ENCODE data around the gene DBF4.
"Not testable (repeated sequence)": the region's sequence is repeated elsewhere in the genome, so short reads cannot be mapped to it uniquely, and the experiment has no call there.

Gene DBF4
- 40.4 to 92.1 (median 59.5) reads per million in 9 experiments for total RNA-seq

DNA sequence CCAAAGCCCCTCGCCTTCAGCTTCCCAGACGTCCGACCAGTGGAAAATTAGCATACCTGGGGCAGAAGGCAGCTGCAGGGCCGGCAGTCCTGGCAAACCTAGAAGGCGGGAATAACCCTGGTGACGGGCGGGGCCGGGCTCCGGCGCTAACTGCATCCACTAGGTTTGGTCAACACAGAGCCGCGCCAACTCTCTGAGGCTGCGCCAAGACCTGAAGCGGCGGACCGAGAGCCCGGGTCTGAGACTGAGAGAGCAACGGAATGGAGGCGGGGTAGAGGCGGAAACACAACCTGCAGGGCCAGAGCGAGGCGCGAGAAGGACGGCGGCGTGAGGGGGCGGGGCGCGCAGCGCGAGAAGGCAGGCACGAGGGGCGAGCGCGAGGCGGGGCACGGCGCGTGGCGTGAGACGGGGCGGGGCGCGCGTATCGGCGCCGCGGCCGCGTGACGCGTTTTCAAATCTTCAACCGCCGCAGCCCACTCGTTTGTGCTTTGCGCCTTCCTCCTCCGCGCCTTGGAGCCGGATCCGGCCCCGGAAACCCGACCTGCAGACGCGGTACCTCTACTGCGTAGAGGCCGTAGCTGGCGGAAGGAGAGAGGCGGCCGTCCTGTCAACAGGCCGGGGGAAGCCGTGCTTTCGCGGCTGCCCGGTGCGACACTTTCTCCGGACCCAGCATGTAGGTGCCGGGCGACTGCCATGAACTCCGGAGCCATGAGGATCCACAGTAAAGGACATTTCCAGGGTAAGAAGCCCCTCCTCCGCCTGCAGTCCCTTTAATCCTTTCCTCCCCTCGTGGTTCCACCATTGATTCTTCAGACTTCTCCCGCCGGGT lies at the start of gene DBF4, which contains the start of gene SLC25A40:
DBF4 (plus strand) TSS at position 454 of the 829 bp plus-strand sequence; CDS start at position 694, 240 bp downstream.
SLC25A40 (minus strand) TSS at position 321 of the 829 bp plus-strand sequence. CDS start 17,633 bp downstream, outside the sequence.
- peaks cover 16% of the 10 kb centered on the region for H3K36me3 Mint-ChIP-seq (ENCODE audit: insufficient read depth)
- ATAC-seq (replicated peaks) (peak; percentile 86), DNase-seq (peak; percentile 96 to 97 (median 96))
- H3K4me3 Mint-ChIP-seq, result peak within 1 kb of the TSS; percentile 98 to 99
- no peaks in the 10 kb centered on the region for H3K9me3 Mint-ChIP-seq
- peaks cover 24 to 36% of the 10 kb centered on the region in 2 donors for H3K4me1 Mint-ChIP-seq (ENCODE audit: low read depth in 2 of 2)
- H3K27ac Mint-ChIP-seq, result peak within 1 kb of the TSS; percentile 99
- no peaks in the 10 kb centered on the region for H3K27me3 Mint-ChIP-seq

GRCh38 chr7:87828383-87828782 lies 47.9 kb upstream of the DBF4 start:
- H3K27me3 Mint-ChIP-seq; H3K4me3 Mint-ChIP-seq; H3K27ac Mint-ChIP-seq; H3K9me3 Mint-ChIP-seq; ATAC-seq (replicated peaks); H3K4me1 Mint-ChIP-seq (ENCODE audit: low read depth in 2 of 2); DNase-seq; H3K36me3 Mint-ChIP-seq (ENCODE audit: insufficient read depth): not testable (repeated sequence)

DNA sequence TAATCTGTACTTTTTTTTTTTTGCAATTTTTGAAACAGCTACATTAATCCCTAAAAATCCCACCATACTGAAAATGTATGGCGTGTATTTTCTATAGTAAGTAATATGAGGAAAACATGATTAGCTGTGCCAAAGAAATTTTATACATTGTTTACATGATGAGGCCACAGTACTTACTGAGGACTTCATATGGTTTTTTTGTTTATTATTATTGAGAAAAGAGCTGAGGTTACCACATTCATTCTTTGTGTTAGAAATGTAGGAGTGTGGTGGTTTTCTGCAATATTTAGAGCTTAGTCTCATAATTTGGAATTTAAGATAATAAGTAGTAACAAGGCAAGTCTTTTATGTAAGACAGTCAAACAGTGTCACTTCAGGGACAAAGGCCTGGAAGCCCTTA lies 45.2 kb upstream of the DBF4 start:
- H3K36me3 Mint-ChIP-seq (ENCODE audit: insufficient read depth), result peaks cover 3% of the 10 kb centered on the region
- no peak overlapping the region for H3K4me3 Mint-ChIP-seq
- no peaks in the 10 kb centered on the region for H3K27me3 Mint-ChIP-seq
- no peak overlapping the region for H3K27ac Mint-ChIP-seq
- H3K4me1 Mint-ChIP-seq (ENCODE audit: low read depth in 2 of 2), result no peaks in the 10 kb centered on the region
- ATAC-seq (replicated peaks), result no peak
- no peak for DNase-seq
- no peaks in the 10 kb centered on the region for H3K9me3 Mint-ChIP-seq

- ATAC-seq (replicated peaks) (no peak), DNase-seq (no peak)
- Mint-ChIP-seq H3K36me3 (ENCODE audit: insufficient read depth) (peaks cover 6% of the 10 kb centered on the region), H3K4me3 (no peak overlapping the region), H3K9me3 (no peaks in the 10 kb centered on the region), H3K27ac (no peak overlapping the region), H3K27me3 (no peaks in the 10 kb centered on the region), H3K4me1 (ENCODE audit: low read depth in 2 of 2) (no peaks in the 10 kb centered on the region)
These were observed 43.2 kb upstream of the DBF4 start for GRCh38 chr7:87833130-87833529.

DNA sequence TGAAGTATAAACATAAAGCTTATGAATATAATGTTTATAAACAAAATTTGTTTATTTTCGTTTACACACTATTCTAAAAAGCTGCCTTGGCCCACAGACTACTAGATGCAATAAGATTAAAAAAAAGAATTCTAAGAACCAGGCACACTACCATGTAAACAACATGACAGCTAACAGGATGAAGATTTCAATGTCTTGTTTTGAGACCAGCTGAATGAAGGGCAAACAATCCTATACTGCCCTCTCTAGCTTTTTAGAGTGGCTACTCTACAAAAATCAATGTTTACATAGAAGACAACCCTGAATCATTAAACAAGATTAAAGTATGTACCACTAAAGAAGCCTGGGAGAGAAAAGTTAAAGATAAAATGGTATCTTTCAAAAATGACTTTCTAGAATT lies 38.7 kb upstream of the DBF4 start:
- Mint-ChIP-seq H3K36me3 (ENCODE audit: insufficient read depth) (peaks cover 6% of the 10 kb centered on the region), H3K27ac (no peak overlapping the region), H3K4me1 (ENCODE audit: low read depth in 2 of 2) (no peaks in the 10 kb centered on the region), H3K27me3 (no peaks in the 10 kb centered on the region), H3K9me3 (no peaks in the 10 kb centered on the region), H3K4me3 (no peak overlapping the region)
- no peak for ATAC-seq (replicated peaks)
- no peak for DNase-seq

- peaks cover 8 to 10% of the 10 kb centered on the region in 2 donors for H3K4me1 Mint-ChIP-seq (ENCODE audit: low read depth in 2 of 2)
- no peak for DNase-seq
- no peak for ATAC-seq (replicated peaks)
- H3K27ac Mint-ChIP-seq, result peak overlapping the region in 1 of 2 donors; percentile 24
- H3K36me3 Mint-ChIP-seq (ENCODE audit: insufficient read depth), result peaks cover 19% of the 10 kb centered on the region
- H3K4me3 Mint-ChIP-seq, result no peak overlapping the region
- no peaks in the 10 kb centered on the region for H3K9me3 Mint-ChIP-seq
- H3K27me3 Mint-ChIP-seq, result no peaks in the 10 kb centered on the region
These were observed 25.3 kb upstream of the DBF4 start for GRCh38 chr7:87850836-87851593.

GRCh38 chr7:87852306-87852705 lies 24.0 kb upstream of the DBF4 start:
- H3K4me1 Mint-ChIP-seq (ENCODE audit: low read depth in 2 of 2), result peaks cover 8 to 10% of the 10 kb centered on the region in 2 donors
- H3K27me3 Mint-ChIP-seq, result no peaks in the 10 kb centered on the region
- ATAC-seq (replicated peaks), result no peak
- H3K27ac Mint-ChIP-seq, result peak overlapping the region; percentile 8 to 73
- no peaks in the 10 kb centered on the region for H3K9me3 Mint-ChIP-seq
- H3K36me3 Mint-ChIP-seq (ENCODE audit: insufficient read depth), result peaks cover 21% of the 10 kb centered on the region
- H3K4me3 Mint-ChIP-seq, result no peak overlapping the region
- no peak for DNase-seq

DNA sequence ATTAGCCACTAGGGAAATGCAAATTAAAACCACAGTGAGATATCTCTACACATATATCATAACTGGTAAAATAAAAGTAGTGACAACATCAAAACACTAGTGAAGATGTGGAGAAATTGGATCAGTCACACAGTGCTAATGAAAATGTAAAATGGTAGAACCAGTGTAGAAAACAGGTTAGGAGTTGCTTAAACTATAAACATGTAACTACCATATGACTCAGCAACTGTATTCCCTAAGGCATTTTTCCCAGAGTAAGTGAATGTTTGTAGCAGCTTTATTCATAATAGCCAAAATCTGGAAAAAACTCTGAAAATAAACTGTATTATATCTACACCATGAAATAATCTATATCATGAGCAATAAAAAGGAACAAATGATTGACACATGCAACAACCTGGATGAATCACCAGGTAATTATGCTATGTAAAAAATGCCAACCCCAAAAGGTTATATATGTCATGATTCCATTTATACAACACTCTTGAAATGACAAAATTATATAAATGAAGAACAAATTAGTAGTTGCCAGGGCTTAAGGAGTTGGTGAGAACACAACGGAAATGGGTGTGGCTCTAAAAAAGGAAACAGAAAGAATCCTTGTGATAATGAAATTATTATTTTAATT lies 22.9 kb upstream of the DBF4 start:
- no peak for ATAC-seq (replicated peaks)
- Mint-ChIP-seq H3K27me3 (no peaks in the 10 kb centered on the region), H3K36me3 (ENCODE audit: insufficient read depth) (peaks cover 22% of the 10 kb centered on the region), H3K9me3 (no peaks in the 10 kb centered on the region), H3K27ac (no peak overlapping the region), H3K4me1 (ENCODE audit: low read depth in 2 of 2) (peaks cover 8 to 10% of the 10 kb centered on the region in 2 donors), H3K4me3 (no peak overlapping the region)
- no peak for DNase-seq

GRCh38 chr7:87858417-87859100 lies 17.7 kb upstream of the DBF4 start:
- Mint-ChIP-seq H3K9me3 (no peaks in the 10 kb centered on the region), H3K4me1 (ENCODE audit: low read depth in 2 of 2) (peaks cover 4 to 16% of the 10 kb centered on the region in 2 donors), H3K27me3 (no peaks in the 10 kb centered on the region), H3K4me3 (no peak overlapping the region), H3K36me3 (ENCODE audit: insufficient read depth) (peaks cover 19% of the 10 kb centered on the region), H3K27ac (peak overlapping the region in 1 of 2 donors; percentile 32)
- no peak for DNase-seq
- no peak for ATAC-seq (replicated peaks)

GRCh38 chr7:87866089-87866488 lies 10.2 kb upstream of the DBF4 start:
- no peak for ATAC-seq (replicated peaks)
- H3K27me3 Mint-ChIP-seq, result no peaks in the 10 kb centered on the region
- peaks cover 1 to 11% of the 10 kb centered on the region in 2 donors for H3K9me3 Mint-ChIP-seq

GRCh38 chr7:87866533-87866932 lies 9.8 kb upstream of the DBF4 start:
- H3K9me3 Mint-ChIP-seq, result peaks cover 1 to 11% of the 10 kb centered on the region in 2 donors
- not testable (repeated sequence) for H3K27me3 Mint-ChIP-seq, DNase-seq

More at GRCh38 chr7:87866089-87866488, 10.2 kb upstream of the DBF4 start:
- peaks cover 2 to 9% of the 10 kb centered on the region in 2 donors for H3K4me1 Mint-ChIP-seq (ENCODE audit: low read depth in 2 of 2)
- H3K27ac Mint-ChIP-seq, result no peak overlapping the region
- peaks cover 10% of the 10 kb centered on the region for H3K36me3 Mint-ChIP-seq (ENCODE audit: insufficient read depth)
- no peak overlapping the region for H3K4me3 Mint-ChIP-seq
- DNase-seq, result no peak

GRCh38 chr7:87870471-87870870 lies 5.8 kb upstream of the DBF4 start:
- Mint-ChIP-seq H3K4me3 (no peak overlapping the region), H3K27me3 (no peaks in the 10 kb centered on the region), H3K4me1 (ENCODE audit: low read depth in 2 of 2) (peaks cover 24 to 28% of the 10 kb centered on the region in 2 donors), H3K36me3 (ENCODE audit: insufficient read depth) (peaks cover 10% of the 10 kb centered on the region), H3K27ac (no peak overlapping the region), H3K9me3 (peaks cover 1 to 11% of the 10 kb centered on the region in 2 donors)
- ATAC-seq (replicated peaks) (no peak), DNase-seq (no peak)

More at GRCh38 chr7:87866533-87866932, 9.8 kb upstream of the DBF4 start:
- ATAC-seq (replicated peaks); H3K4me3 Mint-ChIP-seq; H3K27ac Mint-ChIP-seq; H3K4me1 Mint-ChIP-seq (ENCODE audit: low read depth in 2 of 2): not testable (repeated sequence)
- H3K36me3 Mint-ChIP-seq (ENCODE audit: insufficient read depth), result peaks cover 10% of the 10 kb centered on the region

GRCh38 chr7:87872346-87872745 lies 3.9 kb upstream of the DBF4 start:
- Mint-ChIP-seq H3K27ac (no peak overlapping the region), H3K9me3 (no peaks in the 10 kb centered on the region), H3K27me3 (no peaks in the 10 kb centered on the region), H3K4me3 (no peak overlapping the region), H3K36me3 (ENCODE audit: insufficient read depth) (peaks cover 11% of the 10 kb centered on the region), H3K4me1 (ENCODE audit: low read depth in 2 of 2) (peaks cover 24 to 28% of the 10 kb centered on the region in 2 donors)
- no peak for ATAC-seq (replicated peaks)
- DNase-seq, result no peak
